ENCODE measurements around the gene LCORL.

LCORL gene

GRCh38 chr4:18020671-18021469 is 685 bp downstream of the LCORL start:
- H3K4me3 ChIP-seq (ENCODE audit: low read length in 2 of 2) = peak overlapping the region; percentile 73 to 90
- H3K23ac ChIP-seq (ENCODE audit: low read depth, low read length, poor library complexity) = peak overlapping the region; percentile 80
- peaks cover 0 to 8% of the 10 kb centered on the region in 2 donors for H3K9me3 ChIP-seq (replicated peaks in 1 of 2; ENCODE audit: control insufficient read depth in 2 of 2, insufficient read depth in 1 of 2, low read depth in 1 of 2, low read length in 2 of 2)
- H4K8ac ChIP-seq (ENCODE audit: low read depth, low read length) = no peak overlapping the region
- peaks cover 0 to 25% (median 2%) of the 10 kb centered on the region in 3 experiments for H3K27me3 ChIP-seq (ENCODE audit: control insufficient read depth in 3 of 3, insufficient read depth in 3 of 3, low read depth in 1 of 3, low read length in 3 of 3)
- no CpG with 5 or more reads among the region's 90 CpGs for WGBS, 2 donors (ENCODE audit: extremely low coverage in 2 of 2, insufficient read length in 2 of 2, insufficient replicate concordance in 1 of 2)
- peak overlapping the region; percentile 96 for H2BK120ac ChIP-seq (ENCODE audit: low read depth, low read length)
- H3K4me2 ChIP-seq (ENCODE audit: insufficient read depth, low read length, poor library complexity, severe bottlenecking) = peak overlapping the region; percentile 65
- peak overlapping the region; percentile 94 for H3K27ac ChIP-seq (replicated peaks; ENCODE audit: low read length)
- H3K4me1 ChIP-seq (ENCODE audit: control insufficient read depth in 2 of 2, insufficient read depth in 1 of 2, low read depth in 1 of 2, low read length in 2 of 2) = peaks cover 0 to 6% of the 10 kb centered on the region in 2 donors
- no peaks in the 10 kb centered on the region for H3K79me1 ChIP-seq (ENCODE audit: low read depth, low read length)
- H2BK5ac ChIP-seq (ENCODE audit: low read length) = peak overlapping the region; percentile 99
- H3K18ac ChIP-seq (ENCODE audit: low read length) = peak overlapping the region; percentile 99
- no peak overlapping the region for H2BK15ac ChIP-seq (ENCODE audit: low read length)
- peak overlapping the region; percentile 97 for H2AFZ ChIP-seq (ENCODE audit: low read length)
- no peak overlapping the region for H3K4ac ChIP-seq (ENCODE audit: low read length)
- no peak overlapping the region for H2BK12ac ChIP-seq (ENCODE audit: low read length)
- no peak overlapping the region for H4K91ac ChIP-seq (ENCODE audit: low read depth, low read length, poor library complexity)
- peaks cover 0 to 4% of the 10 kb centered on the region in 2 donors for H3K36me3 ChIP-seq (replicated peaks in 1 of 2; ENCODE audit: control insufficient read depth in 2 of 2, insufficient read depth in 2 of 2, low read length in 2 of 2)
- peak overlapping the region; percentile 90 for H3K9ac ChIP-seq (ENCODE audit: low read depth, low read length, poor library complexity)
- H3K14ac ChIP-seq (ENCODE audit: low read length) = peak overlapping the region; percentile 98
- H2AK5ac ChIP-seq (ENCODE audit: low read depth, low read length) = peak overlapping the region; percentile 56
- peak; percentile 75 for DNase-seq (ENCODE audit: low spot score)

- peaks cover 0 to 6% of the 10 kb centered on the region in 2 donors for H3K4me1 ChIP-seq (ENCODE audit: control insufficient read depth in 2 of 2, insufficient read depth in 1 of 2, low read depth in 1 of 2, low read length in 2 of 2)
- H2AFZ ChIP-seq (ENCODE audit: low read length) = peak overlapping the region; percentile 10
- peaks cover 0 to 4% of the 10 kb centered on the region in 2 donors for H3K36me3 ChIP-seq (replicated peaks in 1 of 2; ENCODE audit: control insufficient read depth in 2 of 2, insufficient read depth in 2 of 2, low read length in 2 of 2)
- no peak overlapping the region for H2AK5ac ChIP-seq (ENCODE audit: low read depth, low read length)
- H2BK5ac ChIP-seq (ENCODE audit: low read length) = no peak overlapping the region
- WGBS, 2 donors (ENCODE audit: extremely low coverage in 2 of 2, insufficient read length in 2 of 2, insufficient replicate concordance in 1 of 2) = 100% methylated on average over 2 of the region's 16 CpGs; no CpG with 5 or more reads in 1 of the 2 donors
- H4K8ac ChIP-seq (ENCODE audit: low read depth, low read length) = no peak overlapping the region
- no peaks in the 10 kb centered on the region for H3K79me1 ChIP-seq (ENCODE audit: low read depth, low read length)
- H4K91ac ChIP-seq (ENCODE audit: low read depth, low read length, poor library complexity) = no peak overlapping the region
- no peak overlapping the region for H2BK15ac ChIP-seq (ENCODE audit: low read length)
- no peak overlapping the region for H3K23ac ChIP-seq (ENCODE audit: low read depth, low read length, poor library complexity)
- no peak overlapping the region for H3K4ac ChIP-seq (ENCODE audit: low read length)
- DNase-seq (ENCODE audit: low spot score) = no peak
- no peak overlapping the region for H3K14ac ChIP-seq (ENCODE audit: low read length)
- H3K18ac ChIP-seq (ENCODE audit: low read length) = no peak overlapping the region
- peak overlapping the region; percentile 30 for H3K27ac ChIP-seq (replicated peaks; ENCODE audit: low read length)
- no peak overlapping the region for H2BK12ac ChIP-seq (ENCODE audit: low read length)
- peak overlapping the region; percentile 68 for H3K9ac ChIP-seq (ENCODE audit: low read depth, low read length, poor library complexity)
- peaks cover 0 to 23% (median 2%) of the 10 kb centered on the region in 3 experiments for H3K27me3 ChIP-seq (ENCODE audit: control insufficient read depth in 3 of 3, insufficient read depth in 3 of 3, low read depth in 1 of 3, low read length in 3 of 3)
- H3K4me3 ChIP-seq (ENCODE audit: low read length in 2 of 2) = peak overlapping the region; percentile 73 to 90
- peaks cover 0 to 9% of the 10 kb centered on the region in 2 donors for H3K9me3 ChIP-seq (replicated peaks in 1 of 2; ENCODE audit: control insufficient read depth in 2 of 2, insufficient read depth in 1 of 2, low read depth in 1 of 2, low read length in 2 of 2)
- H3K4me2 ChIP-seq (ENCODE audit: insufficient read depth, low read length, poor library complexity, severe bottlenecking) = peak overlapping the region; percentile 65
- H2BK120ac ChIP-seq (ENCODE audit: low read depth, low read length) = no peak overlapping the region
Observed at GRCh38 chr4:18020145-18020670, 1.3 kb downstream of the LCORL start.

- peaks cover 3% of the 10 kb centered on the region for H3K79me1 ChIP-seq (ENCODE audit: low read depth, low read length)
- no peak overlapping the region for H3K4me2 ChIP-seq (ENCODE audit: insufficient read depth, low read length, poor library complexity, severe bottlenecking)
- no peak overlapping the region for H2BK12ac ChIP-seq (ENCODE audit: low read length)
- no peaks in the 10 kb centered on the region for H3K27me3 ChIP-seq (ENCODE audit: control insufficient read depth in 3 of 3, insufficient read depth in 3 of 3, low read depth in 1 of 3, low read length in 3 of 3)
- no CpG with 5 or more reads among the region's 1 CpG for WGBS, 2 donors (ENCODE audit: extremely low coverage in 2 of 2, insufficient read length in 2 of 2, insufficient replicate concordance in 1 of 2)
- H2AK5ac ChIP-seq (ENCODE audit: low read depth, low read length) = no peak overlapping the region
- peaks cover 0 to 2% of the 10 kb centered on the region in 2 donors for H3K4me1 ChIP-seq (ENCODE audit: control insufficient read depth in 2 of 2, insufficient read depth in 1 of 2, low read depth in 1 of 2, low read length in 2 of 2)
- peaks cover 0 to 14% of the 10 kb centered on the region in 2 donors for H3K9me3 ChIP-seq (replicated peaks in 1 of 2; ENCODE audit: control insufficient read depth in 2 of 2, insufficient read depth in 1 of 2, low read depth in 1 of 2, low read length in 2 of 2)
- no peak overlapping the region for H3K14ac ChIP-seq (ENCODE audit: low read length)
- H2AFZ ChIP-seq (ENCODE audit: low read length) = no peak overlapping the region
- no peak overlapping the region for H4K91ac ChIP-seq (ENCODE audit: low read depth, low read length, poor library complexity)
- no peak overlapping the region for H3K4me3 ChIP-seq (ENCODE audit: low read length in 2 of 2)
- no peak overlapping the region for H3K9ac ChIP-seq (ENCODE audit: low read depth, low read length, poor library complexity)
- peaks cover 0 to 18% of the 10 kb centered on the region in 2 donors for H3K36me3 ChIP-seq (replicated peaks in 1 of 2; ENCODE audit: control insufficient read depth in 2 of 2, insufficient read depth in 2 of 2, low read length in 2 of 2)
- no peak overlapping the region for H3K18ac ChIP-seq (ENCODE audit: low read length)
- H3K27ac ChIP-seq (replicated peaks; ENCODE audit: low read length) = no peak overlapping the region
- no peak overlapping the region for H2BK15ac ChIP-seq (ENCODE audit: low read length)
- no peak for DNase-seq (ENCODE audit: low spot score)
- H3K4ac ChIP-seq (ENCODE audit: low read length) = no peak overlapping the region
- H3K23ac ChIP-seq (ENCODE audit: low read depth, low read length, poor library complexity) = no peak overlapping the region
- H2BK120ac ChIP-seq (ENCODE audit: low read depth, low read length) = no peak overlapping the region
- no peak overlapping the region for H2BK5ac ChIP-seq (ENCODE audit: low read length)
- H4K8ac ChIP-seq (ENCODE audit: low read depth, low read length) = no peak overlapping the region
Observed at GRCh38 chr4:18014269-18014668, 7.3 kb downstream of the LCORL start.

GRCh38 chr4:18012807-18013462 is 8.6 kb downstream of the LCORL start:
- H2BK15ac ChIP-seq (ENCODE audit: low read length) = no peak overlapping the region
- H2BK120ac ChIP-seq (ENCODE audit: low read depth, low read length) = no peak overlapping the region
- no peak overlapping the region for H2AK5ac ChIP-seq (ENCODE audit: low read depth, low read length)
- peaks cover 4% of the 10 kb centered on the region for H3K79me1 ChIP-seq (ENCODE audit: low read depth, low read length)
- H3K27me3 ChIP-seq (ENCODE audit: control insufficient read depth in 3 of 3, insufficient read depth in 3 of 3, low read depth in 1 of 3, low read length in 3 of 3) = no peaks in the 10 kb centered on the region
- H3K27ac ChIP-seq (replicated peaks; ENCODE audit: low read length) = no peak overlapping the region
- H3K9ac ChIP-seq (ENCODE audit: low read depth, low read length, poor library complexity) = no peak overlapping the region
- no peak overlapping the region for H3K14ac ChIP-seq (ENCODE audit: low read length)
- H2AFZ ChIP-seq (ENCODE audit: low read length) = no peak overlapping the region
- H3K4me1 ChIP-seq (ENCODE audit: control insufficient read depth in 2 of 2, insufficient read depth in 1 of 2, low read depth in 1 of 2, low read length in 2 of 2) = peaks cover 0 to 2% of the 10 kb centered on the region in 2 donors
- no CpG with 5 or more reads among the region's 3 CpGs for WGBS, 2 donors (ENCODE audit: extremely low coverage in 2 of 2, insufficient read length in 2 of 2, insufficient replicate concordance in 1 of 2)
- H3K9me3 ChIP-seq (replicated peaks in 1 of 2; ENCODE audit: control insufficient read depth in 2 of 2, insufficient read depth in 1 of 2, low read depth in 1 of 2, low read length in 2 of 2) = peaks cover 0 to 17% of the 10 kb centered on the region in 2 donors
- H4K8ac ChIP-seq (ENCODE audit: low read depth, low read length) = no peak overlapping the region
- H3K23ac ChIP-seq (ENCODE audit: low read depth, low read length, poor library complexity) = no peak overlapping the region
- H2BK12ac ChIP-seq (ENCODE audit: low read length) = no peak overlapping the region
- no peak overlapping the region for H3K18ac ChIP-seq (ENCODE audit: low read length)
- DNase-seq (ENCODE audit: low spot score) = no peak
- H4K91ac ChIP-seq (ENCODE audit: low read depth, low read length, poor library complexity) = no peak overlapping the region
- no peak overlapping the region for H3K4me2 ChIP-seq (ENCODE audit: insufficient read depth, low read length, poor library complexity, severe bottlenecking)
- H3K4ac ChIP-seq (ENCODE audit: low read length) = no peak overlapping the region
- H3K36me3 ChIP-seq (replicated peaks in 1 of 2; ENCODE audit: control insufficient read depth in 2 of 2, insufficient read depth in 2 of 2, low read length in 2 of 2) = peaks cover 0 to 24% of the 10 kb centered on the region in 2 donors
- H3K4me3 ChIP-seq (ENCODE audit: low read length in 2 of 2) = no peak overlapping the region
- no peak overlapping the region for H2BK5ac ChIP-seq (ENCODE audit: low read length)
